Measurements from ENCODE around the gene AFF3. TPM values are rescaled to one million over a fixed set of nuclear protein-coding genes. Genes with fewer than 3 reads are reported as not detected.

The AFF3 gene
- total and polyA plus RNA-seq, 2 donors (not counting 3 experiments of a cell fraction or from before 2014, with no cell fraction given): 0.06 to 0.07 TPM

GRCh38 chr2:99891428-99891780 is 251.0 kb downstream of the AFF3 start:
- intact Hi-C loops (cut with micrococcal nuclease): no loop called here
- Histone ChIP-seq H3K9me1 (replicated peaks; ENCODE audit: control insufficient read depth, extremely low read depth, insufficient read depth, low read length) (no peaks in the 10 kb centered on the region), H3K79me2 (ENCODE audit: control insufficient read depth, insufficient read depth, low read length) (no peaks in the 10 kb centered on the region), H3K9ac (replicated peaks; ENCODE audit: extremely low read depth, insufficient read depth, low read length) (no peak overlapping the region), H3K9me3 (replicated peaks; ENCODE audit: control insufficient read depth, insufficient read depth, low read length) (no peaks in the 10 kb centered on the region), H2AFZ (ENCODE audit: low read depth, low read length) (no peak overlapping the region), H3K4me3 (replicated peaks in 1 of 3; ENCODE audit: insufficient read depth in 1 of 3, low read depth in 1 of 3, low read length in 3 of 3) (no peak overlapping the region), H4K20me1 (replicated peaks; ENCODE audit: control insufficient read depth, extremely low read depth, insufficient read depth, low read length) (no peaks in the 10 kb centered on the region), H3K27me3 (ENCODE audit: control insufficient read depth in 2 of 2, insufficient read depth in 2 of 2, low read length in 2 of 2) (no peaks in the 10 kb centered on the region), H3K36me3 (ENCODE audit: control insufficient read depth in 2 of 2, extremely low read depth in 1 of 2, insufficient read depth in 2 of 2, low read length in 2 of 2) (no peaks in the 10 kb centered on the region), H3K27ac (ENCODE audit: insufficient read depth, low read depth, low read length) (no peak overlapping the region), H3K4me1 (ENCODE audit: control insufficient read depth, extremely low read depth, insufficient read depth, low read length) (no peaks in the 10 kb centered on the region), H3K4me2 (ENCODE audit: insufficient read depth, low read length) (no peak overlapping the region)
- dilution Hi-C loops (cut with MboI; ENCODE audit: extremely low pct_ligation_motif_present, low sequenced_read_pairs): no loop called here
- BruUV-seq (replicated peaks): no TSS peak
- DNase-seq (ENCODE audit: low read depth, low spot score): no peak
- CTCF ChIA-PET: interaction anchor here (1.9 kb wide), 1 partner anchor 72 kb away, joined by 4 read pairs; no protein-coding TSS in a partner anchor
- TF ChIP-seq MAX (IDR thresholded peaks at IDR 0.05; ENCODE audit: insufficient read depth, insufficient read length): no peak
- POLR2A ChIA-PET: no interaction called here
- no peak for FAIRE-seq

GRCh38 chr2:99890568-99891427 is 251.6 kb downstream of the AFF3 start:
- no peak overlapping the region for H3K9ac ChIP-seq (replicated peaks; ENCODE audit: extremely low read depth, insufficient read depth, low read length)
- no peak for TF ChIP-seq POLR2A (IDR thresholded peaks at IDR 0.05; ENCODE audit: low read depth, low read length)
- no peak for TF ChIP-seq GATA2 (IDR thresholded peaks at IDR 0.05; ENCODE audit: insufficient read depth, insufficient read length, low read depth, low read length)
- no peak for TF ChIP-seq MAX (IDR thresholded peaks at IDR 0.05; ENCODE audit: insufficient read depth, insufficient read length)
- TF ChIP-seq CTCF (IDR thresholded peaks at IDR 0.05; ENCODE audit: extremely low read depth in 1 of 2, insufficient read depth in 1 of 2, low read depth in 1 of 2, low read length in 2 of 2): no peak
- no peak for TF ChIP-seq EZH2 (IDR thresholded peaks at IDR 0.05; ENCODE audit: borderline replicate concordance, low read depth, low read length, severe bottlenecking)
- no peak for TF ChIP-seq MYC (IDR thresholded peaks at IDR 0.05; ENCODE audit: low read depth, low read length)
- TF ChIP-seq POLR2AphosphoS5 (IDR thresholded peaks at IDR 0.05; ENCODE audit: insufficient read depth, low read depth, low read length): no peak
- TF ChIP-seq FOS (IDR thresholded peaks at IDR 0.05; ENCODE audit: borderline replicate concordance, insufficient read depth, low read length): no peak
- no peak for TF ChIP-seq JUN (IDR thresholded peaks at IDR 0.05; ENCODE audit: borderline replicate concordance, insufficient read depth, insufficient read length, low read depth)
- ChIA-PET CTCF (interaction anchor here (1.9 kb wide), 1 partner anchor 72 kb away, joined by 4 read pairs; no protein-coding TSS in a partner anchor), POLR2A (no interaction called here)
- H3K4me1 ChIP-seq (ENCODE audit: control insufficient read depth, extremely low read depth, insufficient read depth, low read length): no peaks in the 10 kb centered on the region
- BruUV-seq (replicated peaks): no TSS peak
- H3K27ac ChIP-seq (ENCODE audit: insufficient read depth, low read depth, low read length): no peak overlapping the region
- FAIRE-seq (no peak), DNase-seq (ENCODE audit: low read depth, low spot score) (no peak)
- no peaks in the 10 kb centered on the region for H4K20me1 ChIP-seq (replicated peaks; ENCODE audit: control insufficient read depth, extremely low read depth, insufficient read depth, low read length)
- dilution Hi-C loops (cut with MboI; ENCODE audit: extremely low pct_ligation_motif_present, low sequenced_read_pairs): no loop called here
- no peak overlapping the region for H3K4me3 ChIP-seq (replicated peaks in 1 of 3; ENCODE audit: insufficient read depth in 1 of 3, low read depth in 1 of 3, low read length in 3 of 3)
- no peaks in the 10 kb centered on the region for H3K9me1 ChIP-seq (replicated peaks; ENCODE audit: control insufficient read depth, extremely low read depth, insufficient read depth, low read length)
- H2AFZ ChIP-seq (ENCODE audit: low read depth, low read length): no peak overlapping the region
- H3K36me3 ChIP-seq (ENCODE audit: control insufficient read depth in 2 of 2, extremely low read depth in 1 of 2, insufficient read depth in 2 of 2, low read length in 2 of 2): no peaks in the 10 kb centered on the region
- intact Hi-C loops (cut with micrococcal nuclease): no loop called here
- no peaks in the 10 kb centered on the region for H3K27me3 ChIP-seq (ENCODE audit: control insufficient read depth in 2 of 2, insufficient read depth in 2 of 2, low read length in 2 of 2)
- no peak overlapping the region for H3K4me2 ChIP-seq (ENCODE audit: insufficient read depth, low read length)
- H3K9me3 ChIP-seq (replicated peaks; ENCODE audit: control insufficient read depth, insufficient read depth, low read length): no peaks in the 10 kb centered on the region
- H3K79me2 ChIP-seq (ENCODE audit: control insufficient read depth, insufficient read depth, low read length): no peaks in the 10 kb centered on the region
